SK-N-SH (cell line): Measurements from ENCODE around the gene COIL. TPM values are rescaled to one million over a fixed set of nuclear protein-coding genes. Genes with fewer than 3 reads are reported as not detected.

Experiments used
- CTCF ChIA-PET: fragments of 300-600, 350-600 bp; formaldehyde crosslinking; extraction: SDS; loops from one replicate; lab custom pipeline; 2021; lab: Yijun Ruan, JAX
- POLR2A ChIA-PET: fragments of 350-600 bp; sonication (Branson Sonifier 250); formaldehyde crosslinking; extraction: SDS; loops from one replicate; lab custom pipeline; 2020; ENCODE audit warnings: antibody characterized with exemption, inconsistent platforms; lab: Yijun Ruan, JAX
- DNase-seq: peaks from one replicate; pipeline ENCODE4 v3.0.0; 2012
- H2AFZ ChIP-seq: fragments of 200-600 bp; sonication (generic); 2 replicates; pipeline ENCODE4 v1.8.1; 2016; ENCODE audit warnings: antibody characterized with exemption, mild to moderate bottlenecking, low read depth
- H3F3A ChIP-seq: fragments of 200-600 bp; sonication (generic); replicated peaks from 2 replicates; pipeline ENCODE3; 2016; ENCODE audit warnings: antibody characterized with exemption, mild to moderate bottlenecking; ENCODE audit not compliant: insufficient read depth
- H3K27ac ChIP-seq, 2 experiments: fragments of 200-500 bp in 1 of 2; fragments of 200-600 bp in 1 of 2; sonication (Bioruptor generic) in 1 of 2; sonication (generic), shearing (Covaris generic) in 1 of 2; 2 replicates each; pipeline versions ENCODE4 v1.5.1 to v1.6.1; 2014 to 2016; ENCODE audit warnings: low read depth in 2 of 2, inconsistent platforms in 1 of 2, low read length in 1 of 2, mild to moderate bottlenecking in 1 of 2, mixed read lengths in 1 of 2
- H3K27me3 ChIP-seq: fragments of 200-600 bp; sonication (generic), shearing (Covaris generic); 2 replicates; pipeline ENCODE4 v1.6.1; 2016; ENCODE audit warnings: mixed run types; ENCODE audit not compliant: insufficient read depth
- H3K36me3 ChIP-seq, 2 experiments: fragments of 200-500 bp in 1 of 2; fragments of 200-600 bp in 1 of 2; sonication (Bioruptor generic) in 1 of 2; sonication (generic) in 1 of 2; replicated peaks in 1 of 2; 2 replicates each; pipeline versions ENCODE3 to v1.5.1; 2014 to 2016; ENCODE audit warnings: low read length in 1 of 2, mild to moderate bottlenecking in 1 of 2; ENCODE audit not compliant: insufficient read depth in 2 of 2, control insufficient read depth in 1 of 2
- H3K4me1 ChIP-seq, 2 experiments: fragments of 200-500 bp in 1 of 2; fragments of 200-600 bp in 1 of 2; sonication (Bioruptor generic) in 1 of 2; sonication (generic), shearing (Covaris generic) in 1 of 2; 2 replicates each; pipeline versions ENCODE4 v1.5.1 to v1.6.1; 2014 to 2016; ENCODE audit warnings: low read depth in 1 of 2, low read length in 1 of 2, mixed run types in 1 of 2; ENCODE audit not compliant: insufficient read depth in 2 of 2, control insufficient read depth in 1 of 2
- H3K4me2 ChIP-seq: fragments of 200-600 bp; sonication (generic), shearing (Covaris generic); 2 replicates; pipeline ENCODE4 v1.6.1; 2017; ENCODE audit warnings: mixed run types
- H3K4me3 ChIP-seq, 2 experiments: fragments of 200-500 bp in 1 of 2; fragments of 200-600 bp in 1 of 2; sonication (Bioruptor generic) in 1 of 2; sonication (generic), shearing (Covaris generic) in 1 of 2; 2 replicates each; pipeline versions ENCODE4 v1.5.1 to v1.8.1; 2014 to 2016; ENCODE audit warnings: low read depth in 2 of 2, inconsistent platforms in 1 of 2, low read length in 1 of 2, mild to moderate bottlenecking in 1 of 2, mixed read lengths in 1 of 2, moderate library complexity in 1 of 2
- H3K79me2 ChIP-seq: fragments of 200-600 bp; sonication (generic); 2 replicates; pipeline ENCODE4 v1.8.1; 2017; ENCODE audit warnings: mild to moderate bottlenecking; ENCODE audit not compliant: insufficient read depth
- H3K9ac ChIP-seq: fragments of 200-600 bp; sonication (generic); 2 replicates; pipeline ENCODE4 v1.6.1; 2017; ENCODE audit warnings: mixed run types
- H3K9me2 ChIP-seq: fragments of 200-600 bp; sonication (generic); 2 replicates; pipeline ENCODE4 v1.6.1; 2017; ENCODE audit warnings: mixed run types
- H3K9me3 ChIP-seq: fragments of 200-600 bp; sonication (generic); 2 replicates; pipeline ENCODE4 v1.6.1; 2017; ENCODE audit warnings: mixed run types, mild to moderate bottlenecking, moderate library complexity
- H4K20me1 ChIP-seq: fragments of 200-600 bp; sonication (generic); 2 replicates; pipeline ENCODE4 v1.6.1; 2017; ENCODE audit warnings: mild to moderate bottlenecking, mixed run types; ENCODE audit not compliant: insufficient read depth
- CHD2 ChIP-seq: fragments of 150-350 bp; IDR thresholded peaks from 2 replicates; pipeline ENCODE4 v1.6.1; 2018; ENCODE audit warnings: low read length; ENCODE audit not compliant: partially characterized antibody
- EP300 ChIP-seq, 2 experiments: IDR thresholded peaks; 2 replicates each; pipeline versions ENCODE4 v1.4.0 to v1.6.1; 2012; ENCODE audit warnings: borderline replicate concordance in 1 of 2, low read depth in 1 of 2, low read length in 1 of 2
- GATA2 ChIP-seq: sonication (generic); formaldehyde crosslinking; IDR thresholded peaks from 2 replicates; pipeline ENCODE4 v1.5.0; 2020; ENCODE audit warnings: mild to moderate bottlenecking, missing genetic modification reagents
- RAD21 ChIP-seq: IDR thresholded peaks from 2 replicates; pipeline ENCODE4 v1.6.1; 2012; ENCODE audit warnings: mild to moderate bottlenecking, low read length
- RCOR1 ChIP-seq: fragments of 150-350 bp; IDR thresholded peaks from 2 replicates; pipeline ENCODE4 v1.6.1; 2017; ENCODE audit warnings: antibody characterized with exemption, low read length
- REST ChIP-seq: IDR thresholded peaks from 2 replicates; pipeline ENCODE4 v1.6.1; 2012; ENCODE audit warnings: mild to moderate bottlenecking, low read depth, low read length, moderate library complexity
- SIN3A ChIP-seq: IDR thresholded peaks from 2 replicates; pipeline ENCODE4 v1.6.1; 2012; ENCODE audit warnings: low read depth, mild to moderate bottlenecking, low read length, moderate library complexity, borderline replicate concordance
- YY1 ChIP-seq: IDR thresholded peaks from 2 replicates; pipeline ENCODE4 v1.4.0; 2012; ENCODE audit warnings: low read depth, mild to moderate bottlenecking
- WGBS: methylation state at CpG from one replicate; pipeline ENCODE4 v1.1.6; 2017; ENCODE audit warnings: low lambda C conversion rate; 5-methylcytosine and 5-hydroxymethylcytosine counted together
- polyA plus RNA-seq, 3 experiments: library from polyadenylated mRNA; depleted of rRNA; stranded (reverse); fragments of >200 nt; gene quantifications; 2 replicates each; pipeline ENCODE4 v1.2.3, GENCODE V29; 2012

Gene COIL
- polyA plus RNA-seq, 1 of the 3 experiments (the other 2 are of a cell fraction) = 3.9 TPM

GRCh38 chr17:56979091-56979480 is 18.2 kb upstream of the COIL start:
- no peak for TF ChIP-seq YY1
- TF ChIP-seq SIN3A = no peak
- TF ChIP-seq RCOR1 = no peak
- CTCF ChIA-PET = interaction anchor here (0.6 to 3.0 kb wide), 15 partner anchors 12 to 1021 kb away, joined by 3 to 23 read pairs (median 4); partner anchors contain the start of gene COIL
- Histone ChIP-seq H3F3A (no peaks in the 10 kb centered on the region), H3K9me2 (no peaks in the 10 kb centered on the region), H4K20me1 (no peaks in the 10 kb centered on the region), H3K4me1 (peaks cover 5 to 12% of the 10 kb centered on the region in 2 experiments; a peak in 3 of 4 replicates), H2AFZ (peak overlapping the region; percentile 83), H3K27ac (peak overlapping the region in 1 of 2 experiments; percentile 70; a peak in 1 of 4 replicates), H3K9me3 (no peaks in the 10 kb centered on the region), H3K36me3 (no peaks in the 10 kb centered on the region), H3K9ac (peak overlapping the region; percentile 50; the same call in 1 of the 2 replicates), H3K27me3 (no peaks in the 10 kb centered on the region), H3K4me3 (peak overlapping the region; percentile 70 to 75), H3K79me2 (no peaks in the 10 kb centered on the region), H3K4me2 (peak overlapping the region; percentile 73)
- POLR2A ChIA-PET = interaction anchor here (0.9 to 2.6 kb wide), 2 partner anchors 19 kb away, joined by 4 to 13 read pairs; partner anchors contain the start of gene COIL
- WGBS = 71% methylated on average over 3 of the region's 3 CpGs
- DNase-seq = no peak

- peak; percentile 52 for DNase-seq
- peak overlapping the region in 1 of 2 experiments; percentile 70; a peak in 2 of 4 replicates for H3K27ac ChIP-seq
- H4K20me1 ChIP-seq = no peaks in the 10 kb centered on the region
- no peaks in the 10 kb centered on the region for H3K36me3 ChIP-seq
- POLR2A ChIA-PET = interaction anchor here (0.8 to 2.6 kb wide), 7 partner anchors 10 to 560 kb away, joined by 3 to 13 read pairs (median 4); partner anchors contain the start of genes AKAP1, COIL and TRIM25
- CTCF ChIA-PET = interaction anchor here (0.7 to 3.0 kb wide), 18 partner anchors 11 to 1021 kb away, joined by 3 to 23 read pairs (median 4); partner anchors contain the start of gene COIL
- H3K4me3 ChIP-seq = peak overlapping the region; percentile 70 to 75
- no peaks in the 10 kb centered on the region for H3F3A ChIP-seq
- H3K9ac ChIP-seq = peak overlapping the region; percentile 50; the same call in 1 of the 2 replicates
- no peaks in the 10 kb centered on the region for H3K9me3 ChIP-seq
- H2AFZ ChIP-seq = peak overlapping the region; percentile 83
- no peaks in the 10 kb centered on the region for H3K9me2 ChIP-seq
- TF ChIP-seq REST = 0 out of 2 replicates have a peak, but pooled peaks have one; percentile 24
- TF ChIP-seq CHD2 = peak; percentile 5
- TF ChIP-seq RCOR1 = no peak
- TF ChIP-seq EP300 (IDR thresholded peaks at IDR 0.05; ENCODE audit: borderline replicate concordance in 1 of 2, low read depth in 1 of 2, low read length in 1 of 2) = peak in 1 of 2 experiments; percentile 6; a peak in 1 of 4 replicates
- TF ChIP-seq RAD21 = no peak
- peak; percentile 63 for TF ChIP-seq GATA2 (CRISPR knock-in tag)
- TF ChIP-seq, all 33 proteins: peak for 4
- no peaks in the 10 kb centered on the region for H3K27me3 ChIP-seq
- H3K4me1 ChIP-seq = peaks cover 5 to 12% of the 10 kb centered on the region in 2 experiments; a peak in 3 of 4 replicates
- 19% methylated on average over 11 of the region's 11 CpGs for WGBS
- H3K79me2 ChIP-seq = no peaks in the 10 kb centered on the region
- H3K4me2 ChIP-seq = peak overlapping the region; percentile 73
Measured at GRCh38 chr17:56978441-56979090, 17.7 kb upstream of the COIL start.
